ENCODE measurements around the gene SYT12. TPM values are rescaled to one million over a fixed set of nuclear protein-coding genes. Genes with fewer than 3 reads are reported as not detected.
A peak's percentile ranks its signal among the peaks of the same experiment; 100 is the strongest.

The SYT12 gene
- total and polyA plus RNA-seq, 2 of the 8 experiments (the other 6 are each of a cell fraction or from before 2014, with no cell fraction given) = 1.4 to 3.3 TPM

- Histone ChIP-seq H4K91ac (replicated peaks; ENCODE audit: insufficient read length, low read length) (peak overlapping the region; percentile 80), H3K79me1 (ENCODE audit: low read depth, low read length) (no peaks in the 10 kb centered on the region), H2BK120ac (replicated peaks; ENCODE audit: low read depth, low read length) (no peak overlapping the region), H3K9me3 (ENCODE audit: insufficient read depth in 2 of 2, low read depth in 1 of 2, low read length in 1 of 2) (no peaks in the 10 kb centered on the region), H3K4me2 (ENCODE audit: insufficient read depth in 1 of 2, low read depth in 2 of 2, low read length in 2 of 2) (no peak overlapping the region), H3K9ac (replicated peaks in 1 of 4; ENCODE audit: extremely low read depth in 1 of 4, low read depth in 3 of 4, low read length in 3 of 4) (no peak overlapping the region), H3K23ac (ENCODE audit: insufficient read length) (no peak overlapping the region), H2BK20ac (ENCODE audit: low read length) (no peak overlapping the region), H3K18ac (ENCODE audit: extremely low read depth, low read length) (no peak overlapping the region), H3K27ac (ENCODE audit: low read depth, low read length) (no peak overlapping the region), H4K8ac (ENCODE audit: extremely low read depth, insufficient read depth, low read length) (no peak overlapping the region), H3K4ac (replicated peaks; ENCODE audit: insufficient read length, low read depth, low read length) (no peak overlapping the region), H3K14ac (ENCODE audit: insufficient read length) (no peak overlapping the region), H3K4me1 (replicated peaks in 1 of 4; ENCODE audit: control insufficient read depth in 3 of 4, insufficient read depth in 4 of 4, low read length in 3 of 4) (peaks cover 7 to 12% (median 9%) of the 10 kb centered on the region in 4 experiments), H3K79me2 (ENCODE audit: control insufficient read depth in 1 of 2, insufficient read depth in 2 of 2, low read length in 2 of 2) (no peaks in the 10 kb centered on the region), H2BK12ac (ENCODE audit: low read depth, low read length) (0 out of 2 replicates have a peak overlapping the region, but pooled peaks have one; percentile 50), H3K27me3 (replicated peaks in 1 of 4; ENCODE audit: control insufficient read depth in 3 of 4, extremely low read depth in 1 of 4, insufficient read depth in 3 of 4, low read length in 3 of 4) (no peaks in the 10 kb centered on the region), H3K4me3 (ENCODE audit: extremely low read depth in 1 of 4, insufficient read depth in 2 of 4, low read depth in 3 of 4, low read length in 4 of 4) (no peak overlapping the region), H3K23me2 (ENCODE audit: low read depth, low read length) (peaks cover 3% of the 10 kb centered on the region; the same call in 1 of the 2 replicates), H3K36me3 (ENCODE audit: control insufficient read depth in 2 of 4, insufficient read depth in 4 of 4, low read length in 3 of 4) (no peaks in the 10 kb centered on the region), H2AFZ (ENCODE audit: low read length) (no peak overlapping the region), H2AK5ac (ENCODE audit: low read depth, low read length) (no peak overlapping the region), H2BK15ac (ENCODE audit: low read length) (0 out of 2 replicates have a peak overlapping the region, but pooled peaks have one; percentile 46), H2BK5ac (ENCODE audit: low read depth, low read length) (no peak overlapping the region), H3K56ac (replicated peaks; ENCODE audit: insufficient read length, low read depth, low read length) (no peak overlapping the region), H4K20me1 (replicated peaks in 1 of 2; ENCODE audit: control insufficient read depth in 1 of 2, insufficient read depth in 2 of 2, low read length in 2 of 2) (no peaks in the 10 kb centered on the region), H4K5ac (ENCODE audit: insufficient read length, low read depth, low read length) (no peak overlapping the region)
- CTCF ChIA-PET (ENCODE audit: partially characterized antibody) = interaction anchor here (1.4 kb wide), 1 partner anchor 16 kb away, joined by 4 read pairs; no protein-coding TSS in a partner anchor
- DNase-seq (ENCODE audit: low read depth in 1 of 2, low spot score in 2 of 2) = no peak
- WGBS, 2 experiments (ENCODE audit: extremely low coverage in 1 of 2, insufficient coverage in 1 of 2, insufficient read length in 1 of 2, insufficient replicate concordance in 2 of 2, low coverage in 1 of 2, low lambda C conversion rate in 2 of 2, missing lambda C conversion rate in 1 of 2) = 93% methylated on average over 7 of the region's 7 CpGs; no CpG with 5 or more reads in 1 of the 2 experiments
- POLR2A ChIA-PET (ENCODE audit: partially characterized antibody) = interaction anchor here (1.3 kb wide), 1 partner anchor 10 kb away, joined by 3 read pairs; no protein-coding TSS in a partner anchor
- no peak for FAIRE-seq
- TF ChIP-seq HDAC6 (IDR thresholded peaks at IDR 0.05; ENCODE audit: low read depth, low read length) (no peak), CHD2 (IDR thresholded peaks at IDR 0.05; ENCODE audit: low read length) (no peak), EZH2 (IDR thresholded peaks at IDR 0.05; ENCODE audit: low read depth, low read length, severe bottlenecking) (no peak), SP1 (IDR thresholded peaks at IDR 0.05; ENCODE audit: low read depth, low read length) (no peak), YY1 (IDR thresholded peaks at IDR 0.05; ENCODE audit: low read depth, low read length) (no peak), ASH2L (IDR thresholded peaks at IDR 0.05; ENCODE audit: low read length) (no peak), SIRT6 (IDR thresholded peaks at IDR 0.05; ENCODE audit: low read length) (no peak), NRF1 (IDR thresholded peaks at IDR 0.05; ENCODE audit: low read depth, low read length) (no peak), BCL11A (IDR thresholded peaks at IDR 0.05; ENCODE audit: low read depth in 2 of 2, low read length in 2 of 2) (no peak), RBBP5 (IDR thresholded peaks at IDR 0.05; ENCODE audit: borderline replicate concordance, low read depth, low read length) (no peak), CHD1 (IDR thresholded peaks at IDR 0.05; ENCODE audit: low read depth, low read length) (no peak), SP2 (IDR thresholded peaks at IDR 0.05; ENCODE audit: low read length) (no peak), JUND (IDR thresholded peaks at IDR 0.05; ENCODE audit: low read length) (no peak)
Measured at GRCh38 chr11:66999555-66999954, 23.4 kb upstream of the SYT12 start.
